ENCODE results near the gene IRX6.

DNA sequence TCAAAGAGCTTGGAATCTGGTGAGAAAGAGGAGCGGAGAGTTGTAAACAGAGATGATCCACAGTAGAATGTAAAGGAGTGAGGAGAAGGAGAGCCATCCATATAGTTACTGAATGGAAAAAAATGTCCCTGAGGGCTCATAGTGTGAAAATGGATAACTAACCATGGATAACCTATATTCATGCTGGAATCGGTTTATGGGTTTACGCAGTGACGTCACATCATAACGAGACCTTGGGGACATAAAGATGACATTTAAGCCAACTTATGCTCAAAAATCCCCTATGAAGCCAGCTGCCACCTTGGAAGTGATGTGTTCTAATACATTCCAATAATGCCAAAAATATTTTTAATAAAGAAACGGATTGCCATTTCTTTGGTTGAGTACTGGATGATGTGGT is 22.5 kb downstream of the IRX6 start:
- TF ChIP-seq EZH2 (IDR thresholded peaks at IDR 0.05; ENCODE audit: insufficient read depth, poor library complexity, severe bottlenecking) (no peak), EZH2phosphoT487 (IDR thresholded peaks at IDR 0.05; ENCODE audit: insufficient read depth, low read depth) (no peak)

Data from GM23248 (cell line).